Neuronal stem cell (in vitro differentiated cells): ENCODE data around the gene FSIP1.

Experiments used
- DNase-seq: peaks from one replicate; pipeline ENCODE4 v3.0.0-alpha.2; 2013; ENCODE audit warnings: low spot score
- H2AFZ ChIP-seq: one replicate; pipeline ENCODE4 v1.6.1; 2013; ENCODE audit warnings: mild to moderate bottlenecking, low read length, inconsistent platforms
- H2AK5ac ChIP-seq: 2 replicates; pipeline ENCODE4 v1.6.1; 2013; ENCODE audit warnings: low read depth, mild to moderate bottlenecking, inconsistent platforms, low read length, moderate library complexity, mixed read lengths
- H2BK120ac ChIP-seq: 2 replicates; pipeline ENCODE4 v1.6.1; 2013; ENCODE audit warnings: low read depth, mild to moderate bottlenecking, inconsistent platforms, low read length, moderate library complexity, mixed read lengths
- H2BK12ac ChIP-seq: one replicate; pipeline ENCODE4 v1.6.1; 2013; ENCODE audit warnings: low read length, inconsistent platforms
- H2BK15ac ChIP-seq: 2 replicates; pipeline ENCODE4 v1.6.1; 2013; ENCODE audit warnings: mild to moderate bottlenecking, low read length, inconsistent platforms, mixed read lengths
- H2BK5ac ChIP-seq: one replicate; pipeline ENCODE4 v1.6.1; 2013; ENCODE audit warnings: inconsistent platforms, mild to moderate bottlenecking, low read length, moderate library complexity
- H3K14ac ChIP-seq: one replicate; pipeline ENCODE4 v1.6.1; 2013; ENCODE audit warnings: low read length, inconsistent platforms
- H3K18ac ChIP-seq: 2 replicates; pipeline ENCODE4 v1.6.1; 2013; ENCODE audit warnings: low read length, inconsistent platforms
- H3K23ac ChIP-seq: 2 replicates; pipeline ENCODE4 v1.6.1; 2013; ENCODE audit warnings: low read depth, mild to moderate bottlenecking, mixed read lengths, low read length, inconsistent platforms; ENCODE audit not compliant: poor library complexity
- H3K27ac ChIP-seq: replicated peaks from 3 replicates; pipeline ENCODE4 v1.5.1; 2013; ENCODE audit warnings: low read length, inconsistent platforms
- H3K27me3 ChIP-seq, 3 experiments: 2 replicates each; pipeline ENCODE4 v1.6.1; 2013; ENCODE audit warnings: low read length in 3 of 3, mild to moderate bottlenecking in 2 of 3, inconsistent platforms in 1 of 3, low read depth in 1 of 3, mixed read lengths in 1 of 3, moderate library complexity in 1 of 3; ENCODE audit not compliant: control insufficient read depth in 3 of 3, insufficient read depth in 3 of 3
- H3K36me3 ChIP-seq, 2 donors: replicated peaks in 1 of 2; 2 replicates each; pipeline ENCODE4 v1.6.1; 2013; ENCODE audit warnings: low read length in 2 of 2; ENCODE audit not compliant: control insufficient read depth in 2 of 2, insufficient read depth in 2 of 2
- H3K4ac ChIP-seq: 2 replicates; pipeline ENCODE4 v1.6.1; 2013; ENCODE audit warnings: inconsistent platforms, mild to moderate bottlenecking, low read length, moderate library complexity
- H3K4me1 ChIP-seq, 2 donors: 1 replicate in 1 of 2; 2 replicates in 1 of 2; pipeline ENCODE4 v1.6.1; 2013; ENCODE audit warnings: low read length in 2 of 2, low read depth in 1 of 2; ENCODE audit not compliant: control insufficient read depth in 2 of 2, insufficient read depth in 1 of 2
- H3K4me2 ChIP-seq: one replicate; pipeline ENCODE4 v1.6.1; 2013; ENCODE audit warnings: mild to moderate bottlenecking, low read length, inconsistent platforms; ENCODE audit not compliant: insufficient read depth, poor library complexity, severe bottlenecking
- H3K4me3 ChIP-seq, 2 donors: 2 replicates each; pipeline ENCODE4 v1.5.1; 2013; ENCODE audit warnings: low read length in 2 of 2, mild to moderate bottlenecking in 2 of 2, inconsistent platforms in 1 of 2, moderate library complexity in 1 of 2
- H3K79me1 ChIP-seq: one replicate; pipeline ENCODE4 v1.6.1; 2013; ENCODE audit warnings: low read depth, mild to moderate bottlenecking, inconsistent platforms, low read length, moderate library complexity
- H3K9ac ChIP-seq: one replicate; pipeline ENCODE4 v1.6.1; 2013; ENCODE audit warnings: mild to moderate bottlenecking, low read depth, low read length, inconsistent platforms; ENCODE audit not compliant: poor library complexity
- H3K9me3 ChIP-seq, 2 donors: replicated peaks in 1 of 2; 2 replicates each; pipeline versions ENCODE3 to v1.6.1; 2013; ENCODE audit warnings: low read length in 2 of 2, mild to moderate bottlenecking in 2 of 2, inconsistent platforms in 1 of 2, low read depth in 1 of 2, mixed read lengths in 1 of 2, moderate library complexity in 1 of 2; ENCODE audit not compliant: control insufficient read depth in 2 of 2, insufficient read depth in 1 of 2
- H4K8ac ChIP-seq: one replicate; pipeline ENCODE4 v1.6.1; 2013; ENCODE audit warnings: low read depth, mild to moderate bottlenecking, inconsistent platforms, low read length, moderate library complexity
- H4K91ac ChIP-seq: one replicate; pipeline ENCODE4 v1.6.1; 2013; ENCODE audit warnings: low read length, low read depth, mild to moderate bottlenecking, inconsistent platforms; ENCODE audit not compliant: poor library complexity
- WGBS, 2 donors: extraction: QIAGEN DNeasy Blood & Tissue Kit; methylation state at CpG; one replicate each; pipeline ENCODE4 v1.1.7; 2013; ENCODE audit warnings: missing lambda C conversion rate in 2 of 2, mixed read lengths in 1 of 2; ENCODE audit not compliant: insufficient read length in 2 of 2, insufficient replicate concordance in 1 of 2; ENCODE audit errors: extremely low coverage in 2 of 2; 5-methylcytosine and 5-hydroxymethylcytosine counted together

The FSIP1 gene

DNA sequence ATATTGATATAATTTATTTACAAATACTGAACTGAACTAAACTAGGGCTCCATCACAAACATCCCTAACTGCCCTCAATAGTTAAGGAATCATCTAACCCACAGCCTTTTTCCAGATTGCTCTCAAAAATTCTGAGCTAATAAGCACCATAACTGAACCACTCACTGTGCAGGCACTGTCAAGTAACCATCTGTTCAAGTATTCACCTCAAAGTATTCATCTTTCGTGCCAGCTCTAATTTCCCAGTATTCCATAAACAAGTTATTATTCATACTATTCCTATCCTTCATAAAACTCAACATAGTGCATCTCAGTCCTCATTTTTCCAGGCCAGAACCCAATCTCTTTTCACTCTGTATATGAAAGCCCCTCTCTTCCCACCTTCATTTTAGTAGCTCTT is 160.7 kb downstream of the FSIP1 start:
- Histone ChIP-seq H3K9ac (no peak overlapping the region), H3K4ac (no peak overlapping the region), H2AFZ (no peak overlapping the region), H3K27me3 (no peaks in the 10 kb centered on the region), H2BK12ac (no peak overlapping the region), H3K23ac (no peak overlapping the region), H4K91ac (no peak overlapping the region), H3K4me2 (no peak overlapping the region), H3K18ac (no peak overlapping the region), H2BK5ac (no peak overlapping the region), H3K36me3 (no peaks in the 10 kb centered on the region), H2BK15ac (no peak overlapping the region), H4K8ac (no peak overlapping the region), H3K4me3 (no peak overlapping the region), H2BK120ac (no peak overlapping the region), H3K79me1 (no peaks in the 10 kb centered on the region), H3K9me3 (peaks cover 0 to 4% of the 10 kb centered on the region in 2 donors), H3K27ac (no peak overlapping the region), H2AK5ac (no peak overlapping the region), H3K4me1 (peaks cover 0 to 1% of the 10 kb centered on the region in 2 donors), H3K14ac (no peak overlapping the region)
- no peak for DNase-seq
- WGBS, 2 donors: no CpG with 5 or more reads among the region's 1 CpG

DNA sequence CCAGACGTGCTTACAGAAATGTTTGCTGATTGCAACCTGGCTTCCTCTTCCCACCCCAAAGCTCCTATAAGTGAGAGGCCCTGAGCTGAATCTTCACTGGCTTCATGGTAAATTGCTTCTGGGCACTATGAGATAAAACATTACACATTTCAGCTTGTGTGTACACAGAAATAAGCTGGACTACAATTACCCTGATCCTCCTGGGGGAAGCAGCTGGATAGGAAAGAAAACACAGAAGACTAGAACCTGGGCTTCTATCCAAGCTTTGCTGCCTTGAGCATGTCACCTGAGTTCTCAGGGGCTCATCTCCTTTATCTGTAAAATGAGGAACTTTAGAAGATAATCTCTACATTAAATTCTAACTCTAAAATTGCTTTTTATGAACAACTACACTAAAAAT is 161.4 kb downstream of the FSIP1 start:
- no peak overlapping the region for H3K4ac ChIP-seq
- H3K18ac ChIP-seq: no peak overlapping the region
- no CpG with 5 or more reads among the region's 1 CpG for WGBS, 2 donors
- no peaks in the 10 kb centered on the region for H3K36me3 ChIP-seq
- no peak overlapping the region for H3K14ac ChIP-seq
- no peak overlapping the region for H2BK15ac ChIP-seq
- H3K27me3 ChIP-seq: no peaks in the 10 kb centered on the region
- DNase-seq: no peak
- no peak overlapping the region for H3K9ac ChIP-seq
- H2AK5ac ChIP-seq: no peak overlapping the region
- H2BK120ac ChIP-seq: no peak overlapping the region
- H2BK5ac ChIP-seq: no peak overlapping the region
- H3K9me3 ChIP-seq: peaks cover 0 to 2% of the 10 kb centered on the region in 2 donors
- no peak overlapping the region for H3K4me2 ChIP-seq
- H4K91ac ChIP-seq: no peak overlapping the region
- H2AFZ ChIP-seq: no peak overlapping the region
- no peak overlapping the region for H4K8ac ChIP-seq
- H3K4me1 ChIP-seq: peaks cover 0 to 1% of the 10 kb centered on the region in 2 donors
- H3K79me1 ChIP-seq: no peaks in the 10 kb centered on the region
- H3K4me3 ChIP-seq: no peak overlapping the region
- no peak overlapping the region for H3K23ac ChIP-seq
- no peak overlapping the region for H3K27ac ChIP-seq
- no peak overlapping the region for H2BK12ac ChIP-seq

GRCh38 chr15:39618063-39618823 is 164.4 kb downstream of the FSIP1 start:
- H2BK5ac ChIP-seq: no peak overlapping the region
- no peak overlapping the region for H4K91ac ChIP-seq
- H3K14ac ChIP-seq: no peak overlapping the region
- no peak overlapping the region for H3K4me3 ChIP-seq
- H2BK15ac ChIP-seq: no peak overlapping the region
- no peaks in the 10 kb centered on the region for H3K9me3 ChIP-seq
- no peak overlapping the region for H3K27ac ChIP-seq
- no peak overlapping the region for H2BK12ac ChIP-seq
- no peak for DNase-seq
- no peak overlapping the region for H3K23ac ChIP-seq
- H3K4ac ChIP-seq: no peak overlapping the region
- no peak overlapping the region for H2AFZ ChIP-seq
- no peak overlapping the region for H3K9ac ChIP-seq
- H3K4me1 ChIP-seq: peaks cover 0 to 1% of the 10 kb centered on the region in 2 donors
- no peak overlapping the region for H2BK120ac ChIP-seq
- H3K36me3 ChIP-seq: no peaks in the 10 kb centered on the region
- no peak overlapping the region for H4K8ac ChIP-seq
- H3K18ac ChIP-seq: no peak overlapping the region
- H2AK5ac ChIP-seq: no peak overlapping the region
- no peaks in the 10 kb centered on the region for H3K79me1 ChIP-seq
- no CpG with 5 or more reads among the region's 3 CpGs for WGBS, 2 donors
- no peaks in the 10 kb centered on the region for H3K27me3 ChIP-seq
- H3K4me2 ChIP-seq: no peak overlapping the region

GRCh38 chr15:39616731-39617455 is 165.7 kb downstream of the FSIP1 start:
- DNase-seq: no peak
- no CpG with 5 or more reads among the region's 6 CpGs for WGBS, 2 donors

More at GRCh38 chr15:39616731-39617455, 165.7 kb downstream of the FSIP1 start:
- no peak overlapping the region for H2AK5ac ChIP-seq
- no peaks in the 10 kb centered on the region for H3K36me3 ChIP-seq
- H3K4me3 ChIP-seq: no peak overlapping the region
- H3K4me1 ChIP-seq: peaks cover 0 to 1% of the 10 kb centered on the region in 2 donors
- H2BK15ac ChIP-seq: no peak overlapping the region
- no peaks in the 10 kb centered on the region for H3K9me3 ChIP-seq
- no peaks in the 10 kb centered on the region for H3K79me1 ChIP-seq
- H2BK120ac ChIP-seq: no peak overlapping the region
- no peak overlapping the region for H3K4me2 ChIP-seq
- H3K4ac ChIP-seq: no peak overlapping the region
- no peak overlapping the region for H2AFZ ChIP-seq
- no peak overlapping the region for H2BK5ac ChIP-seq
- no peak overlapping the region for H3K14ac ChIP-seq
- H3K23ac ChIP-seq: no peak overlapping the region
- H3K18ac ChIP-seq: no peak overlapping the region
- no peak overlapping the region for H4K8ac ChIP-seq
- H3K9ac ChIP-seq: no peak overlapping the region
- no peaks in the 10 kb centered on the region for H3K27me3 ChIP-seq
- H2BK12ac ChIP-seq: no peak overlapping the region
- no peak overlapping the region for H4K91ac ChIP-seq
- no peak overlapping the region for H3K27ac ChIP-seq
